Neural cell (in vitro differentiated cells): ENCODE data around the gene LMAN2. TPM values are rescaled to one million over a fixed set of nuclear protein-coding genes. Genes with fewer than 3 reads are reported as not detected.

Experiments
- H2AFZ ChIP-seq: fragments of 200-600, 300-800 bp; sonication (generic), shearing (Covaris generic); 2 replicates; pipeline ENCODE4 v1.6.0; 2014; ENCODE audit warnings: low read depth, mild to moderate bottlenecking, antibody characterized with exemption, low read length, moderate library complexity
- H3F3A ChIP-seq: fragments of 200-600 bp; shearing (Covaris generic); 2 replicates; pipeline ENCODE4 v1.6.1; 2016; ENCODE audit warnings: mild to moderate bottlenecking, moderate library complexity, mixed read lengths, antibody characterized with exemption, low read length; ENCODE audit not compliant: insufficient read depth, poor library complexity, severe bottlenecking
- H3K27ac ChIP-seq: fragments of 200-600, 300-800 bp; sonication (generic), shearing (Covaris generic); 2 replicates; pipeline ENCODE4 v1.5.1; 2014; ENCODE audit warnings: mild to moderate bottlenecking, low read length, moderate library complexity
- H3K27me3 ChIP-seq: fragments of 300-800, 200-600 bp; sonication (generic), shearing (Covaris generic); 2 replicates; pipeline ENCODE4 v1.6.0; 2014; ENCODE audit warnings: mild to moderate bottlenecking, low read depth, low read length, moderate library complexity; ENCODE audit not compliant: insufficient read depth
- H3K36me3 ChIP-seq: fragments of 300-800, 200-600 bp; sonication (generic), shearing (Covaris generic); 2 replicates; pipeline ENCODE4 v1.5.1; 2014; ENCODE audit warnings: mild to moderate bottlenecking, antibody characterized with exemption, low read length, moderate library complexity; ENCODE audit not compliant: insufficient read depth
- H3K4me2 ChIP-seq: fragments of 300-800, 200-600 bp; sonication (generic), shearing (Covaris generic); 2 replicates; pipeline ENCODE4 v1.6.0; 2014; ENCODE audit warnings: mild to moderate bottlenecking, low read length
- H3K4me3 ChIP-seq: fragments of 300-800, 200-600 bp; sonication (generic), shearing (Covaris generic); 2 replicates; pipeline ENCODE4 v1.5.1; 2014; ENCODE audit warnings: mild to moderate bottlenecking, low read length, moderate library complexity
- H3K79me2 ChIP-seq: fragments of 200-600 bp; shearing (Covaris generic); replicated peaks from 2 replicates; pipeline ENCODE4 v1.6.0; 2014; ENCODE audit warnings: mild to moderate bottlenecking, low read length, moderate library complexity; ENCODE audit not compliant: insufficient read depth
- H3K9ac ChIP-seq: fragments of 300-800, 200-600 bp; sonication (generic), shearing (Covaris generic); 2 replicates; pipeline ENCODE4 v1.6.1; 2016; ENCODE audit warnings: mild to moderate bottlenecking, low read length, mixed read lengths
- H3K9me2 ChIP-seq: fragments of 200-600 bp; shearing (Covaris generic); 2 replicates; pipeline ENCODE4 v1.6.1; 2016; ENCODE audit warnings: mild to moderate bottlenecking, low read length, mixed read lengths; ENCODE audit not compliant: insufficient read depth
- H3K9me3 ChIP-seq: fragments of 200-600, 300-800 bp; sonication (generic), shearing (Covaris generic); 2 replicates; pipeline ENCODE4 v1.6.1; 2016; ENCODE audit warnings: mild to moderate bottlenecking, mixed run types, low read length, moderate library complexity, mixed read lengths
- H4K20me1 ChIP-seq: fragments of 200-600 bp; shearing (Covaris generic); 2 replicates; pipeline ENCODE4 v1.6.1; 2016; ENCODE audit warnings: mild to moderate bottlenecking, mixed run types; ENCODE audit not compliant: insufficient read depth
- EP300 ChIP-seq: fragments of 450-650 bp; conservative IDR thresholded peaks from 2 replicates; pipeline ENCODE4 v1.6.1; 2014; ENCODE audit warnings: antibody characterized with exemption, mild to moderate bottlenecking, moderate library complexity; ENCODE audit not compliant: poor library complexity, severe bottlenecking
- EZH2 ChIP-seq: fragments of 200-600, 300-800 bp; shearing (Covaris generic), sonication (generic); IDR thresholded peaks from 2 replicates; pipeline ENCODE4 v1.6.1; 2014; ENCODE audit warnings: antibody characterized with exemption, low read length, borderline replicate concordance, mild to moderate bottlenecking; ENCODE audit not compliant: insufficient read depth, poor library complexity, severe bottlenecking
- MXI1 ChIP-seq: fragments of 450-650 bp; conservative IDR thresholded peaks from 2 replicates; pipeline ENCODE4 v1.6.1; 2014; ENCODE audit warnings: antibody characterized with exemption, mild to moderate bottlenecking; ENCODE audit not compliant: poor library complexity, severe bottlenecking
- POLR2AphosphoS5 ChIP-seq: IDR thresholded peaks from 2 replicates; pipeline ENCODE4 v1.6.1; 2012
- RAD21 ChIP-seq: fragments of 450-650 bp; conservative IDR thresholded peaks from 2 replicates; pipeline ENCODE4 v1.6.1; 2014; ENCODE audit warnings: antibody characterized with exemption, mild to moderate bottlenecking, moderate library complexity
- SMC3 ChIP-seq: fragments of 450-650 bp; conservative IDR thresholded peaks from 2 replicates; pipeline ENCODE4 v1.6.1; 2014; ENCODE audit warnings: antibody characterized with exemption, mild to moderate bottlenecking, moderate library complexity; ENCODE audit not compliant: poor library complexity
- TAF1 ChIP-seq: IDR thresholded peaks from 2 replicates; pipeline ENCODE4 v1.6.1; 2012; ENCODE audit warnings: low read depth
- polyA plus RNA-seq: library from polyadenylated mRNA; depleted of rRNA; stranded (reverse); fragments of >200 nt; gene quantifications from 2 replicates; pipeline ENCODE4 v1.2.3, GENCODE V29; 2014
- TF ChIP-seq, protein P1 (sequence below): IDR thresholded peaks from 2 replicates; pipeline ENCODE4 v1.6.1; 2012; ENCODE audit warnings: borderline replicate concordance
- TF ChIP-seq, protein P2 (sequence below): fragments of 450-650 bp; IDR thresholded peaks from 2 replicates; pipeline ENCODE4 v1.5.1; 2014; ENCODE audit warnings: antibody characterized with exemption, mild to moderate bottlenecking, moderate library complexity; ENCODE audit not compliant: poor library complexity, severe bottlenecking

LMAN2 gene
- polyA plus RNA-seq, 1 donor from 2014 or later: 155 TPM

DNA sequence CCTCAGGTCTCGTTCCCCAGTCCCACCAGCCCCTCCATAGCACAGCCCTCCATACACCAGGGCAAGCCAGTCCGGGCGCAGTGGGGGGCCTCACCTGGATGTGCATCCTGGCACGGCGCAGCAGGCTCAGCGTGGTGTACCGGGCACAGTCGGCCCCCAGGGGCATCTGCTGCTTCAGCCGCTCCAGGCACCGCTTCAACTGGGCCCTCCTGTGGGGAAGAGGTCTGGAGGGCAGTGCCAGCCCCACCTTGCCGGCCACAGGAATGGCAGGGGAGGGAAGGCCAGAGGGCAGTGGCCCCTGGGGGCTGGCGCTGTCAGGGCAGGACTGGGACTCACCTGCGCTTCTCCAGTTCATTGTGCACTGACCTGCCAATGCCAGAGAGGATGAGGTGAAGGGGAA is 41.1 kb downstream of the LMAN2 start:
- no peaks in the 10 kb centered on the region for H4K20me1 ChIP-seq
- H3K9ac ChIP-seq: no peak overlapping the region
- no peaks in the 10 kb centered on the region for H3K79me2 ChIP-seq
- no peaks in the 10 kb centered on the region for H3F3A ChIP-seq
- H3K27ac ChIP-seq: no peak overlapping the region
- H3K36me3 ChIP-seq: no peaks in the 10 kb centered on the region
- TF ChIP-seq, protein P1, sequence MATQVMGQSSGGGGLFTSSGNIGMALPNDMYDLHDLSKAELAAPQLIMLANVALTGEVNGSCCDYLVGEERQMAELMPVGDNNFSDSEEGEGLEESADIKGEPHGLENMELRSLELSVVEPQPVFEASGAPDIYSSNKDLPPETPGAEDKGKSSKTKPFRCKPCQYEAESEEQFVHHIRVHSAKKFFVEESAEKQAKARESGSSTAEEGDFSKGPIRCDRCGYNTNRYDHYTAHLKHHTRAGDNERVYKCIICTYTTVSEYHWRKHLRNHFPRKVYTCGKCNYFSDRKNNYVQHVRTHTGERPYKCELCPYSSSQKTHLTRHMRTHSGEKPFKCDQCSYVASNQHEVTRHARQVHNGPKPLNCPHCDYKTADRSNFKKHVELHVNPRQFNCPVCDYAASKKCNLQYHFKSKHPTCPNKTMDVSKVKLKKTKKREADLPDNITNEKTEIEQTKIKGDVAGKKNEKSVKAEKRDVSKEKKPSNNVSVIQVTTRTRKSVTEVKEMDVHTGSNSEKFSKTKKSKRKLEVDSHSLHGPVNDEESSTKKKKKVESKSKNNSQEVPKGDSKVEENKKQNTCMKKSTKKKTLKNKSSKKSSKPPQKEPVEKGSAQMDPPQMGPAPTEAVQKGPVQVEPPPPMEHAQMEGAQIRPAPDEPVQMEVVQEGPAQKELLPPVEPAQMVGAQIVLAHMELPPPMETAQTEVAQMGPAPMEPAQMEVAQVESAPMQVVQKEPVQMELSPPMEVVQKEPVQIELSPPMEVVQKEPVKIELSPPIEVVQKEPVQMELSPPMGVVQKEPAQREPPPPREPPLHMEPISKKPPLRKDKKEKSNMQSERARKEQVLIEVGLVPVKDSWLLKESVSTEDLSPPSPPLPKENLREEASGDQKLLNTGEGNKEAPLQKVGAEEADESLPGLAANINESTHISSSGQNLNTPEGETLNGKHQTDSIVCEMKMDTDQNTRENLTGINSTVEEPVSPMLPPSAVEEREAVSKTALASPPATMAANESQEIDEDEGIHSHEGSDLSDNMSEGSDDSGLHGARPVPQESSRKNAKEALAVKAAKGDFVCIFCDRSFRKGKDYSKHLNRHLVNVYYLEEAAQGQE: no peak
- TF ChIP-seq RAD21 (no peak), POLR2AphosphoS5 (no peak), EP300 (no peak), SMC3 (no peak), MXI1 (no peak), TAF1 (no peak), EZH2 (no peak)
- TF ChIP-seq, protein P2, sequence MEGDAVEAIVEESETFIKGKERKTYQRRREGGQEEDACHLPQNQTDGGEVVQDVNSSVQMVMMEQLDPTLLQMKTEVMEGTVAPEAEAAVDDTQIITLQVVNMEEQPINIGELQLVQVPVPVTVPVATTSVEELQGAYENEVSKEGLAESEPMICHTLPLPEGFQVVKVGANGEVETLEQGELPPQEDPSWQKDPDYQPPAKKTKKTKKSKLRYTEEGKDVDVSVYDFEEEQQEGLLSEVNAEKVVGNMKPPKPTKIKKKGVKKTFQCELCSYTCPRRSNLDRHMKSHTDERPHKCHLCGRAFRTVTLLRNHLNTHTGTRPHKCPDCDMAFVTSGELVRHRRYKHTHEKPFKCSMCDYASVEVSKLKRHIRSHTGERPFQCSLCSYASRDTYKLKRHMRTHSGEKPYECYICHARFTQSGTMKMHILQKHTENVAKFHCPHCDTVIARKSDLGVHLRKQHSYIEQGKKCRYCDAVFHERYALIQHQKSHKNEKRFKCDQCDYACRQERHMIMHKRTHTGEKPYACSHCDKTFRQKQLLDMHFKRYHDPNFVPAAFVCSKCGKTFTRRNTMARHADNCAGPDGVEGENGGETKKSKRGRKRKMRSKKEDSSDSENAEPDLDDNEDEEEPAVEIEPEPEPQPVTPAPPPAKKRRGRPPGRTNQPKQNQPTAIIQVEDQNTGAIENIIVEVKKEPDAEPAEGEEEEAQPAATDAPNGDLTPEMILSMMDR: no peak
- H3K9me3 ChIP-seq: no peaks in the 10 kb centered on the region
- H2AFZ ChIP-seq: no peak overlapping the region
- H3K4me2 ChIP-seq: no peak overlapping the region
- no peaks in the 10 kb centered on the region for H3K9me2 ChIP-seq
- H3K27me3 ChIP-seq: no peaks in the 10 kb centered on the region
- no peak overlapping the region for H3K4me3 ChIP-seq

DNA sequence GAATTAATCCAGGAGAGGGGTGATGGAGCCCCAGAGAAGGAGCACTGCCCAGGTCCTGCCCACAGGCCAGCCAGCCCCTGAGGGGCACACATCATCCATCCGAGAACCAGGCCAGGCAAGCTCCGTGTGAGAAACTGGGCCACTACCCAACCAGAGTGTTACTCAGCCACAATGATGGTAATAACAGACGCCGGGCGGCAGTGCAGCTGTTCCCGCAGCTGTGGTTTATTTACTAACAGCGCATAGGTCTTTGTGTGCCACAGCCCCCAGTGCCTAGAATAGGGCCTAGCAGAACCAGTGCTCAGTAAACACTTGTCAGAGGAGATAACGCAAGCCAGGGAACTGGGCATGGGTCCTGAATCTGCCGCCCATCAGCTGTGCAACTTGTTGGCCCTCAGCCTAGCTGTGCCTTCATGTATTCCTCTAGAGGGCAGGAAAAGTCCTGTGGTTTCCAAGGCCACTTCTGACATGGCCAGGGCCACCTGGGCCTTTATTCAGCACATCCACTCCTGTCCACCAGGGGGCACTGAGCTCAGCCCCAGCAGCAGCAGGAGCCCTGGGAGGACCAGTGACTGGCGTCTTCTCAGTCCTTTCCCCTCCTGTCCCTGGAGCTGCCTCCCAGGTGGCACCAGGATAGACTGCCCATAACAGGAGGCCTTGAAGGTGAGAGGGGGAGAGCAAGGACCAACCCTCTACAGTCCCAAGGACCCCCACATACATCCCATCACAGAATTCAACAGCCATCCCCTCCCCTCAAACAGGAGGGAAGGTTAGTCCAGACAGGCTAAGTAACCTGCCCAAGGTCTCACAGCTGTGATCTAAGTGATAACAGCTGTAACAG is 41.9 kb downstream of the LMAN2 start:
- Histone ChIP-seq H3K79me2 (peaks cover 5% of the 10 kb centered on the region), H3K9me3 (no peaks in the 10 kb centered on the region), H3K27me3 (no peaks in the 10 kb centered on the region), H3K4me2 (no peak overlapping the region), H3K27ac (no peak overlapping the region), H2AFZ (no peak overlapping the region), H4K20me1 (no peaks in the 10 kb centered on the region), H3K9me2 (no peaks in the 10 kb centered on the region), H3K4me3 (no peak overlapping the region), H3K36me3 (no peaks in the 10 kb centered on the region), H3F3A (no peaks in the 10 kb centered on the region), H3K9ac (no peak overlapping the region)
- TF ChIP-seq RAD21 (peak; percentile 59), EP300 (no peak), POLR2AphosphoS5 (no peak), EZH2 (no peak), MXI1 (no peak), SMC3 (peak; percentile 72), TAF1 (no peak)
- TF ChIP-seq, protein P1: no peak
- TF ChIP-seq, protein P2: peak; percentile 75
